ENCODE results near the gene RBCK1. TPM values are rescaled to one million over a fixed set of nuclear protein-coding genes. Genes with fewer than 3 reads are reported as not detected.
A peak's percentile ranks its signal among the peaks of the same experiment; 100 is the strongest.

Gene RBCK1
- total and polyA plus RNA-seq, 11 donors = 37.0 to 77.7 (median 50.6) TPM

DNA sequence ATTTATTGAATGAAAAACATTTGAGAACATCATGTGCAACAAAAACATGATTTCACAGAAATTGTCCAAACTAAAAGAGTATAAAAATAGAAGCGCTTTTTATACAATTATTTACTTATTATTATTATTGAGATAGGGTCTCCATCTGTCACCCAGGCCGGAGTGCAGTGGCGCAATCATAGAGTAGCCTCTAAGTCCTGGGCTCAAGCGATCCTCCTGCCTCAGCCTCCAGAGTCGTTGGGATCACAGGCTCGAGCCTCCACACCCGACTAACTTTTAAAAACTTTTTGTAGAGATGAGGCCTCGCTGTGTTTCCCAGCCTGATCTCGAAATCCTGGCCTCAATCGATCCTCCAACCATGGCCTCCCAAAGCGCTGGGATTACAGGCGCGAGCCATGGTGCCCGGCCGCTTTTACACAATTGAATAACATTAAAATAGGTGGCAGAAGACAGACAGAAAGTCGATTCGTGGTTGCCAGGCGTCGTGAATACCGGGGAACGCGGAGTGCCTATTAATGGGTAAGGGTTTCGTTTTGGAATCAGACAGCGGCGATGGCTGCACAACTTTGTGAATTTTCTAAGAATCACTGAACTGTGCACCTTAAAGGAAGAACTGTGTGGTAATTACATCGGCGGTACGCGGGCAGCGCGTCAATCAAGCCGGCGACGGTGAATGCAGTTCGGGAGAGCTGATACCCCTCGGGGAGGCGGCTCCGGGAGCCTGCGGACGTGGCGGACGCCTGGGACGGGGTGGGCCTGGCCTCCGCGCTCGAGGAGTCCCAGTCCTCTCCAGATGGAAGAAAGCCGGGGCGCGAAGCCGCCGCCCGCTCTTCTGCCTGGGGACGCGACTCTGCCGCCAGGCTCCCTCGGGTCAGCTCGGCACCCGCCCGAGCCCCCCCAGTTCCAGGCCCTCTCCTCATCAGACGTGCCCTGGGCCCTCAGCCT, 53.4 kb downstream of the RBCK1 start:
- Histone ChIP-seq H3K4me1 (peaks cover 10 to 51% (median 37%) of the 10 kb centered on the region in 12 donors), H3K27me3 (no peaks in the 10 kb centered on the region), H3K9me3 (no peaks in the 10 kb centered on the region), H3K36me3 (no peaks in the 10 kb centered on the region), H3K4me3 (peak overlapping the region; percentile 43 to 95 (median 86)), H3K27ac (peak overlapping the region; percentile 81 to 98 (median 92))
- WGBS, 4 donors = 9 to 17% (median 11%) methylated on average over 36 to 60 of the region's 60 CpGs
- peak; percentile 50 to 77 (median 65) for DNase-seq
- ATAC-seq = peak in 3 of 4 donors; percentile 54 to 67 (median 64)
- intact Hi-C loops (cut with DNase I) = loop anchor here in 4 of 10 donors (2.0 to 5.0 kb wide), 3 partner anchors 54 to 113 kb away; partner anchors contain the start of gene RBCK1 (in 3 of the 4)
- TF ChIP-seq CTCF (IDR thresholded peaks at IDR 0.05) (no peak), POLR2A (IDR thresholded peaks at IDR 0.05) (no peak)

DNA sequence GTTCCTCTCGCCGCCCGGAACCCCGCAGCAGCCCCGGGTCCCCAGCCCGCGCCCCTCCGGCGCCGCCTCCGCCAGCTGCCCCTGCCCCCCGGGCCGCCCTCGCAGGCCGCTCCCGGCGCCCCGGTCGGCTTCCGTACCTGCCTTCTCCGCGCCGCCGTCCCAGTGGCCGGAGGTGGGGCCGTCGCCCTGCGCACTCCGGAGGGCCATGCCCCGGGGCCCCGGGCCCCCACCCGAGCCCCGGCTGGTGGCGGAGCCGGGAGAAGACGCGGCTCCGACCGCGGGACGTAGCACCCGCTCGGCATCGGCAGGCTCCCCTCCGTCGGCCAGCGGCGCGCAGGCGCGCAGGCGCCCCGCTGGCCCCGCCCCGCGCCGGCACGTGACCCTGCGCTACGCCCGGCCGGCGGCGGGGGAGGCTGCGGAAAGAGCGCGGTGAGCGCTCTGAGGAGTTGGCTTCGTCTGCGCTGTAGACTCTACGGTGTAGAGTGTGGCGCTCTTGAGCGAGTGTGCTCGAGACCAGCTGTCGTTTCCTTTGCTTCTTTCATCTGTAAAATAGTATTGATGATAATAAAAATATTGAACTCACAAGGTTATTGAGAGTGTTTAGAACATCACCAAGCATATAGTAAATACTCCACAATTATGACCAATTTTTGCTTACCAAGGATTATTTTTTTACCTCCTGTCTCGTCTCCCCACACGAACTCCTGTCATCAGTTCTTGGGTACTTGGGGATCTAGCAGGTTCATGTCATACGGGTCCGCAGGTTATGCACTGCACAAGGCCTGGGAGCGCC, 54.3 kb downstream of the RBCK1 start, which contains the start of gene TBC1D20:
TSS of gene TBC1D20 (minus strand) at position 335 of the 793 bp plus-strand sequence. CDS start at position 207, 128 bp downstream.
- ATAC-seq (peak; percentile 96 to 98 (median 98)), DNase-seq (peak; percentile 86 to 91 (median 90))
- peak; percentile 12 to 84 for TF ChIP-seq POLR2A (IDR thresholded peaks at IDR 0.05)
- TF ChIP-seq CTCF (IDR thresholded peaks at IDR 0.05) = peak in 4 of 12 donors; percentile 24 to 41 (median 32)
- intact Hi-C loops (cut with DNase I) = loop anchor here in 4 of 10 donors (2.0 to 5.0 kb wide), 3 partner anchors 55 to 114 kb away; partner anchors contain the start of gene RBCK1 (in 3 of the 4)
- Histone ChIP-seq H3K4me1 (peaks cover 10 to 48% (median 37%) of the 10 kb centered on the region in 12 donors), H3K4me3 (peak within 1 kb of the TSS; percentile 43 to 95 (median 86)), H3K9me3 (no peaks in the 10 kb centered on the region), H3K36me3 (no peaks in the 10 kb centered on the region), H3K27ac (peak within 1 kb of the TSS; percentile 81 to 98 (median 92)), H3K27me3 (no peaks in the 10 kb centered on the region)
- 1% methylated on average over 24 to 80 of the region's 80 CpGs for WGBS, 4 donors

- no peak for ATAC-seq
- intact Hi-C loops (cut with DNase I) = loop anchor here in 1 of 10 donors (2.0 kb wide), 1 partner anchor 43 kb away; no protein-coding TSS in a partner anchor
These were observed 59.7 kb downstream of the RBCK1 start for GRCh38 chr20:467755-468154.

More at GRCh38 chr20:467755-468154, 59.7 kb downstream of the RBCK1 start:
- peaks cover 0 to 9% (median 0%) of the 10 kb centered on the region in 12 donors for H3K9me3 ChIP-seq
- DNase-seq = no peak
- no peaks in the 10 kb centered on the region for H3K27me3 ChIP-seq
- TF ChIP-seq CTCF (IDR thresholded peaks at IDR 0.05) (no peak), POLR2A (IDR thresholded peaks at IDR 0.05) (no peak)
- no peak overlapping the region for H3K27ac ChIP-seq
- no peak overlapping the region for H3K4me3 ChIP-seq
- peaks cover 0 to 5% (median 3%) of the 10 kb centered on the region in 12 donors for H3K4me1 ChIP-seq
- WGBS, 4 donors = 87 to 92% (median 90%) methylated on average over 7 of the region's 7 CpGs
- H3K36me3 ChIP-seq = no peaks in the 10 kb centered on the region
